Mesendoderm (in vitro differentiated cells): ENCODE measurements around the gene NCL.

Source experiments
- DNase-seq: peaks from one replicate; pipeline ENCODE4 v3.0.0; 2013
- H2AK5ac ChIP-seq: 2 replicates; pipeline ENCODE4 v1.6.1; 2013; ENCODE audit warnings: low read length, inconsistent platforms
- H2BK120ac ChIP-seq: 2 replicates; pipeline ENCODE4 v1.6.1; 2013; ENCODE audit warnings: low read depth, mild to moderate bottlenecking, low read length, moderate library complexity, mixed read lengths
- H2BK15ac ChIP-seq: replicated peaks from 2 replicates; pipeline ENCODE4 v1.6.1; 2013; ENCODE audit warnings: low read depth, mild to moderate bottlenecking, moderate library complexity
- H2BK5ac ChIP-seq: 2 replicates; pipeline ENCODE4 v1.6.1; 2013; ENCODE audit warnings: low read length, inconsistent platforms
- H3K18ac ChIP-seq: 2 replicates; pipeline ENCODE4 v1.6.1; 2013; ENCODE audit warnings: mild to moderate bottlenecking, low read length, mixed read lengths
- H3K23ac ChIP-seq: one replicate; pipeline ENCODE4 v1.6.1; 2013; ENCODE audit warnings: low read length
- H3K27ac ChIP-seq: 2 replicates; pipeline ENCODE4 v1.5.1; 2013; ENCODE audit warnings: low read depth, mild to moderate bottlenecking, inconsistent platforms, low read length, moderate library complexity
- H3K27me3 ChIP-seq: 2 replicates; pipeline ENCODE4 v1.6.1; 2013; ENCODE audit warnings: low read length, control low read depth, mild to moderate bottlenecking, inconsistent platforms; ENCODE audit not compliant: insufficient read depth, poor library complexity
- H3K36me3 ChIP-seq: 2 replicates; pipeline ENCODE4 v1.6.1; 2013; ENCODE audit warnings: low read length, inconsistent platforms; ENCODE audit not compliant: control insufficient read depth, insufficient read depth
- H3K4ac ChIP-seq: one replicate; pipeline ENCODE4 v1.6.1; 2013; ENCODE audit warnings: low read depth, mild to moderate bottlenecking, low read length, moderate library complexity
- H3K4me1 ChIP-seq: 2 replicates; pipeline ENCODE4 v1.6.1; 2013; ENCODE audit warnings: low read depth, low read length, inconsistent platforms; ENCODE audit not compliant: control insufficient read depth
- H3K4me2 ChIP-seq: 2 replicates; pipeline ENCODE4 v1.6.1; 2013; ENCODE audit warnings: low read length
- H3K4me3 ChIP-seq: 2 replicates; pipeline ENCODE4 v1.5.1; 2013; ENCODE audit warnings: mild to moderate bottlenecking, low read length
- H3K56ac ChIP-seq: one replicate; pipeline ENCODE4 v1.6.1; 2013; ENCODE audit warnings: low read length
- H3K79me1 ChIP-seq: 2 replicates; pipeline ENCODE4 v1.6.1; 2013; ENCODE audit warnings: low read length, inconsistent platforms
- H3K79me2 ChIP-seq: 2 replicates; pipeline ENCODE4 v1.6.1; 2013; ENCODE audit warnings: mild to moderate bottlenecking, low read length; ENCODE audit not compliant: control insufficient read depth, insufficient read depth
- H3K9ac ChIP-seq: 2 replicates; pipeline ENCODE4 v1.6.1; 2013; ENCODE audit warnings: low read length, inconsistent platforms
- H4K5ac ChIP-seq: one replicate; pipeline ENCODE4 v1.6.1; 2013; ENCODE audit warnings: low read length
- H4K8ac ChIP-seq: one replicate; pipeline ENCODE4 v1.6.1; 2013; ENCODE audit warnings: low read depth, mild to moderate bottlenecking, control low read depth, low read length, moderate library complexity
- WGBS: extraction: QIAGEN DNeasy Blood & Tissue Kit; methylation state at CpG from one replicate; pipeline ENCODE4 v1.1.7; 2013; ENCODE audit warnings: low lambda C conversion rate, missing lambda C conversion rate; ENCODE audit not compliant: insufficient coverage; ENCODE audit errors: extremely low coverage; 5-methylcytosine and 5-hydroxymethylcytosine counted together

Gene NCL

GRCh38 chr2:231425811-231426703 is 38.2 kb downstream of the NCL start:
- Histone ChIP-seq H3K18ac (no peak overlapping the region), H3K56ac (peak overlapping the region; percentile 3), H3K27me3 (no peaks in the 10 kb centered on the region), H3K27ac (no peak overlapping the region), H3K23ac (peak overlapping the region; percentile 9), H3K4me1 (no peaks in the 10 kb centered on the region), H4K5ac (no peak overlapping the region), H3K9ac (no peak overlapping the region), H2BK5ac (no peak overlapping the region), H2AK5ac (no peak overlapping the region), H3K36me3 (no peaks in the 10 kb centered on the region), H2BK120ac (no peak overlapping the region), H3K4ac (no peak overlapping the region), H3K4me3 (no peak overlapping the region), H3K4me2 (no peak overlapping the region), H2BK15ac (no peak overlapping the region), H3K79me2 (no peaks in the 10 kb centered on the region), H3K79me1 (no peaks in the 10 kb centered on the region), H4K8ac (no peak overlapping the region)
- no CpG with 5 or more reads among the region's 21 CpGs for WGBS
- DNase-seq, result peak; percentile 82

- H3K4me3 ChIP-seq, result no peak overlapping the region
- no peak overlapping the region for H2BK5ac ChIP-seq
- H3K9ac ChIP-seq, result no peak overlapping the region
- H3K56ac ChIP-seq, result peak overlapping the region; percentile 3
- no peak overlapping the region for H4K5ac ChIP-seq
- H3K79me2 ChIP-seq, result no peaks in the 10 kb centered on the region
- no peaks in the 10 kb centered on the region for H3K79me1 ChIP-seq
- no peaks in the 10 kb centered on the region for H3K36me3 ChIP-seq
- H2AK5ac ChIP-seq, result no peak overlapping the region
- DNase-seq, result peak; percentile 59
- H3K4me1 ChIP-seq, result no peaks in the 10 kb centered on the region
- no peak overlapping the region for H2BK120ac ChIP-seq
- no CpG with 5 or more reads among the region's 8 CpGs for WGBS
- no peak overlapping the region for H4K8ac ChIP-seq
- H3K27ac ChIP-seq, result no peak overlapping the region
- no peak overlapping the region for H3K4ac ChIP-seq
- H3K18ac ChIP-seq, result no peak overlapping the region
- no peak overlapping the region for H3K23ac ChIP-seq
- H3K4me2 ChIP-seq, result no peak overlapping the region
- H3K27me3 ChIP-seq, result no peaks in the 10 kb centered on the region
- H2BK15ac ChIP-seq, result no peak overlapping the region
These were observed 38.9 kb downstream of the NCL start for GRCh38 chr2:231425291-231425810.

GRCh38 chr2:231423176-231423575 is 41.1 kb downstream of the NCL start:
- Histone ChIP-seq H3K4me3 (no peak overlapping the region), H3K4me1 (no peaks in the 10 kb centered on the region), H3K9ac (no peak overlapping the region), H3K79me2 (no peaks in the 10 kb centered on the region), H3K23ac (no peak overlapping the region), H3K4ac (no peak overlapping the region), H4K8ac (no peak overlapping the region), H3K4me2 (no peak overlapping the region), H2BK5ac (no peak overlapping the region), H2AK5ac (no peak overlapping the region), H3K36me3 (no peaks in the 10 kb centered on the region), H3K27ac (no peak overlapping the region), H2BK120ac (no peak overlapping the region), H3K18ac (no peak overlapping the region), H3K56ac (no peak overlapping the region), H2BK15ac (no peak overlapping the region), H3K27me3 (no peaks in the 10 kb centered on the region), H4K5ac (no peak overlapping the region), H3K79me1 (no peaks in the 10 kb centered on the region)
- DNase-seq, result no peak
- no CpG with 5 or more reads among the region's 10 CpGs for WGBS

- no peaks in the 10 kb centered on the region for H3K4me1 ChIP-seq
- H3K4me2 ChIP-seq, result no peak overlapping the region
- H3K27me3 ChIP-seq, result no peaks in the 10 kb centered on the region
- H4K5ac ChIP-seq, result no peak overlapping the region
- H3K56ac ChIP-seq, result no peak overlapping the region
- H3K27ac ChIP-seq, result no peak overlapping the region
- H3K4me3 ChIP-seq, result no peak overlapping the region
- H3K79me2 ChIP-seq, result no peaks in the 10 kb centered on the region
- no peak overlapping the region for H2BK15ac ChIP-seq
- no CpG with 5 or more reads among the region's 2 CpGs for WGBS
- H2BK5ac ChIP-seq, result no peak overlapping the region
- no peak overlapping the region for H3K9ac ChIP-seq
- H2BK120ac ChIP-seq, result no peak overlapping the region
- no peaks in the 10 kb centered on the region for H3K79me1 ChIP-seq
- no peak overlapping the region for H3K4ac ChIP-seq
- H4K8ac ChIP-seq, result no peak overlapping the region
- H2AK5ac ChIP-seq, result no peak overlapping the region
- no peaks in the 10 kb centered on the region for H3K36me3 ChIP-seq
- H3K23ac ChIP-seq, result no peak overlapping the region
- H3K18ac ChIP-seq, result no peak overlapping the region
- no peak for DNase-seq
These were observed 42.2 kb downstream of the NCL start for GRCh38 chr2:231422056-231422455.

- Histone ChIP-seq H3K27me3 (no peaks in the 10 kb centered on the region), H3K56ac (no peak overlapping the region), H3K23ac (no peak overlapping the region), H2AK5ac (no peak overlapping the region), H2BK5ac (no peak overlapping the region), H4K5ac (no peak overlapping the region), H3K18ac (no peak overlapping the region), H2BK15ac (no peak overlapping the region), H3K79me2 (no peaks in the 10 kb centered on the region), H2BK120ac (no peak overlapping the region), H4K8ac (no peak overlapping the region), H3K36me3 (no peaks in the 10 kb centered on the region), H3K4ac (no peak overlapping the region), H3K9ac (no peak overlapping the region), H3K4me3 (no peak overlapping the region), H3K4me1 (no peaks in the 10 kb centered on the region), H3K79me1 (no peaks in the 10 kb centered on the region), H3K4me2 (no peak overlapping the region), H3K27ac (no peak overlapping the region)
- WGBS, result no CpG with 5 or more reads among the region's 9 CpGs
- no peak for DNase-seq
These were observed 43.2 kb downstream of the NCL start for GRCh38 chr2:231421051-231421580.
